ENCODE measurements around the gene MX2.

DNA sequence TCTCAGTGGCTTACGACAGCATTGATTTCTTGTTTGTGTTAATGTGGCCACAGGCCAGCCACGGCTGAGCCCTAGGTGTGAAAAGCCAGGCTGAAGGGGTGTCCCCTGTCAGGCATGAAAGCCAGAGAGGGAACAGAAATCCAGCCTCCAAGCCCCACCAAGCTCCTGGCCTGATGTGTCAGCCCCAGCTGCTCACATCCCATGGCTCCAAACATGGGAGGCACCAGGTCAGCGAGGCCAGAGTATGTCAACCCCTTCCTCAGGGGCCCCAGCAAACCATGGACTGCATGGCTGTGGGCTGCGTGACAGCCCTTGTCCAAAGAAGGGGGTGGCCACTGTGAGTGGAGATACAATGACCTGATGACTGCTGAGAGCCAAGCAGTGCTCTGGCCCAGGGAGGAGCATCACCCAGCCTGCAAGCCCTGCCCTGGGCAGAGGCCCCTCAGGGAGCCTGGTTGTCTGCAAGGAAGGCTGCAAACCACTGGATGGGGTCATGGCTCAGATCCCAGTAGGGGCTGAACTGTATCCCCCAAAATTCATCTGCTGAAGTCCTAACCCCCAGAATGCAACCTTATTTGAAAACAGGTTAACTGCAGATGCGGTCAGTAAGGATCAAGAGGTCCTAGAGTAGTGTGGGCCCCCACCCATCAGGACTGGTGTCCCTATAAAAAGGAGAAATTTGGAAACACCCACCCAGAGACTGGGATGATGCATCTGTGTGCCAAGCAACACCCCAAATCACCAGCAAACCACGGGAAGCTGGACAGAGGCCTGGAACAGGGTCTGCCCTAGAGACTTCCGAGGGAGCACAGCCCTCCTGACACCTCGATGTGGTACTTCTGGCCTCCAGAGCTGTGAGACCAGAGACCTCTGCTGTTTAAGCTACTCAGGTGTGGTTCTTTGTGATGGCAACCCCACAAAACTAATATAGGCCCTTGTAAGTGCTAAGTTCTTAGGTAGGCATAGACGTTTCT is 3.3 kb upstream of the MX2 start:
- no peak for TF ChIP-seq CTCF (IDR thresholded peaks at IDR 0.05; ENCODE audit: poor library complexity, severe bottlenecking)
- TF ChIP-seq POLR2AphosphoS5 (IDR thresholded peaks at IDR 0.05): no peak
- no peak for TF ChIP-seq EP300 (conservative IDR thresholded peaks at IDR 0.05; ENCODE audit: poor library complexity, severe bottlenecking)
- no peak for TF ChIP-seq TAF1 (IDR thresholded peaks at IDR 0.05; ENCODE audit: low read depth)
- TF ChIP-seq, protein P1, sequence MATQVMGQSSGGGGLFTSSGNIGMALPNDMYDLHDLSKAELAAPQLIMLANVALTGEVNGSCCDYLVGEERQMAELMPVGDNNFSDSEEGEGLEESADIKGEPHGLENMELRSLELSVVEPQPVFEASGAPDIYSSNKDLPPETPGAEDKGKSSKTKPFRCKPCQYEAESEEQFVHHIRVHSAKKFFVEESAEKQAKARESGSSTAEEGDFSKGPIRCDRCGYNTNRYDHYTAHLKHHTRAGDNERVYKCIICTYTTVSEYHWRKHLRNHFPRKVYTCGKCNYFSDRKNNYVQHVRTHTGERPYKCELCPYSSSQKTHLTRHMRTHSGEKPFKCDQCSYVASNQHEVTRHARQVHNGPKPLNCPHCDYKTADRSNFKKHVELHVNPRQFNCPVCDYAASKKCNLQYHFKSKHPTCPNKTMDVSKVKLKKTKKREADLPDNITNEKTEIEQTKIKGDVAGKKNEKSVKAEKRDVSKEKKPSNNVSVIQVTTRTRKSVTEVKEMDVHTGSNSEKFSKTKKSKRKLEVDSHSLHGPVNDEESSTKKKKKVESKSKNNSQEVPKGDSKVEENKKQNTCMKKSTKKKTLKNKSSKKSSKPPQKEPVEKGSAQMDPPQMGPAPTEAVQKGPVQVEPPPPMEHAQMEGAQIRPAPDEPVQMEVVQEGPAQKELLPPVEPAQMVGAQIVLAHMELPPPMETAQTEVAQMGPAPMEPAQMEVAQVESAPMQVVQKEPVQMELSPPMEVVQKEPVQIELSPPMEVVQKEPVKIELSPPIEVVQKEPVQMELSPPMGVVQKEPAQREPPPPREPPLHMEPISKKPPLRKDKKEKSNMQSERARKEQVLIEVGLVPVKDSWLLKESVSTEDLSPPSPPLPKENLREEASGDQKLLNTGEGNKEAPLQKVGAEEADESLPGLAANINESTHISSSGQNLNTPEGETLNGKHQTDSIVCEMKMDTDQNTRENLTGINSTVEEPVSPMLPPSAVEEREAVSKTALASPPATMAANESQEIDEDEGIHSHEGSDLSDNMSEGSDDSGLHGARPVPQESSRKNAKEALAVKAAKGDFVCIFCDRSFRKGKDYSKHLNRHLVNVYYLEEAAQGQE (IDR thresholded peaks at IDR 0.05; ENCODE audit: borderline replicate concordance): no peak
- no peak for TF ChIP-seq SMC3 (conservative IDR thresholded peaks at IDR 0.05; ENCODE audit: poor library complexity)
- no peak for TF ChIP-seq MXI1 (conservative IDR thresholded peaks at IDR 0.05; ENCODE audit: poor library complexity, severe bottlenecking)
- no peak for TF ChIP-seq EZH2 (IDR thresholded peaks at IDR 0.05; ENCODE audit: borderline replicate concordance, insufficient read depth, low read length, poor library complexity, severe bottlenecking)

All from neural cell (in vitro differentiated cells).